Hepatocyte (in vitro differentiated cells): ENCODE measurements around the gene CDK9.

Experiments
- CTCF ChIP-seq: fragments of 200-600 bp; sonication (generic); IDR thresholded peaks from 2 replicates; pipeline ENCODE4 v1.5.1; 2016; ENCODE audit warnings: antibody characterized with exemption, mild to moderate bottlenecking; ENCODE audit not compliant: poor library complexity
- EZH2phosphoT487 ChIP-seq: fragments of 200-600 bp; sonication (generic); IDR thresholded peaks from one replicate; pipeline ENCODE4 v1.6.1; 2018; ENCODE audit warnings: antibody characterized with exemption, mild to moderate bottlenecking, low read depth, moderate library complexity; ENCODE audit not compliant: unreplicated experiment, severe bottlenecking

GRCh38 chr9:127777368-127777980 is 8.4 kb upstream of the CDK9 start:
- TF ChIP-seq CTCF (no peak), EZH2phosphoT487 (no peak)
